Kidney (tissue), 14 donors: ENCODE results near the gene FAM180A. TPM values are rescaled to one million over a fixed set of nuclear protein-coding genes. Genes with fewer than 3 reads are reported as not detected.

Source experiments
- DNase-seq, 5 donors: peaks; one replicate each; pipeline ENCODE4 v3.0.0-alpha.2; 2013 to 2020
- FAIRE-seq: peaks from 2 replicates; lab custom pipeline; 2012; peaks lifted over from hg19 to GRCh38; lab: Jason Lieb, UNC
- H3K27ac ChIP-seq, 2 donors: one replicate each; pipeline ENCODE4 v1.7.0; 2013; ENCODE audit warnings: low read depth in 2 of 2, low read length in 2 of 2, inconsistent platforms in 1 of 2
- H3K27me3 ChIP-seq: one replicate; pipeline ENCODE4 v1.7.1; 2013; ENCODE audit warnings: low read length, inconsistent platforms; ENCODE audit not compliant: control insufficient read depth, insufficient read depth
- H3K36me3 ChIP-seq, 3 donors: one replicate each; pipeline versions ENCODE4 v1.7.0 to v1.7.1; 2013; ENCODE audit warnings: low read length in 3 of 3, control low read depth in 1 of 3, inconsistent platforms in 1 of 3; ENCODE audit not compliant: insufficient read depth in 3 of 3, control insufficient read depth in 2 of 3
- H3K4me1 ChIP-seq, 3 donors: one replicate each; pipeline versions ENCODE4 v1.7.0 to v1.7.1; 2013; ENCODE audit warnings: low read length in 3 of 3, inconsistent platforms in 1 of 3, low read depth in 1 of 3; ENCODE audit not compliant: control insufficient read depth in 2 of 3, insufficient read depth in 2 of 3
- H3K4me3 ChIP-seq, 3 donors: one replicate each; pipeline versions ENCODE4 v1.7.0 to v1.8.1; 2013; ENCODE audit warnings: low read length in 3 of 3, control low read depth in 1 of 3, inconsistent platforms in 1 of 3
- H3K9ac ChIP-seq, 3 donors: one replicate each; pipeline versions ENCODE4 v1.7.0 to v1.7.1; 2013; ENCODE audit warnings: low read length in 3 of 3, control low read depth in 1 of 3, inconsistent platforms in 1 of 3
- H3K9me3 ChIP-seq, 3 donors: one replicate each; pipeline versions ENCODE4 v1.7.0 to v1.7.1; 2013; ENCODE audit warnings: low read length in 3 of 3, control low read depth in 1 of 3, inconsistent platforms in 1 of 3; ENCODE audit not compliant: control insufficient read depth in 2 of 3, insufficient read depth in 1 of 3
- intact Hi-C: fragments of 100-400 bp; cut with DNase I; formaldehyde crosslinking; loops from one replicate; pipeline ENCODE4 v1.11.1; 2022
- polyA plus RNA-seq: library from polyadenylated mRNA; stranded (reverse); fragments of 350-450 nt; fragmentation: Illumina TruSeq; extraction: RNeasy Lipid Tissue Mini Kit (QIAGEN cat#74804); gene quantifications from one replicate; pipeline ENCODE4 v1.2.3, GENCODE V29; 2014; ENCODE audit warnings: low read depth, low replicate concordance; ENCODE audit not compliant: insufficient read depth
- total RNA-seq: library from RNA; stranded (reverse); fragmentation: NEBNext Ultra II Directional; extraction: Animal tissue kit (Norgen Biotek cat#: 25700); gene quantifications from one replicate; pipeline ENCODE4 v1.2.1, GENCODE V29; 2021
- TF ChIP-seq, protein P1 (sequence below): IDR thresholded peaks from 3 replicates; pipeline ENCODE4 v1.5.1; 2012; ENCODE audit warnings: mild to moderate bottlenecking, moderate library complexity, borderline replicate concordance; ENCODE audit not compliant: insufficient read depth; ENCODE audit errors: extremely low read depth
- donor health status: control.
- donor health status: control.
- donor health status: control.
- donor health status: control.
- donor health status: control.
- donor health status: DM: yes; HTN: yes; CAD: no.
- donor health status: Normal renal cell carcinoma (clear cell type).

FAM180A gene
- total and polyA plus RNA-seq, 2 donors from 2014 or later = 1.7 to 2.2 TPM

DNA sequence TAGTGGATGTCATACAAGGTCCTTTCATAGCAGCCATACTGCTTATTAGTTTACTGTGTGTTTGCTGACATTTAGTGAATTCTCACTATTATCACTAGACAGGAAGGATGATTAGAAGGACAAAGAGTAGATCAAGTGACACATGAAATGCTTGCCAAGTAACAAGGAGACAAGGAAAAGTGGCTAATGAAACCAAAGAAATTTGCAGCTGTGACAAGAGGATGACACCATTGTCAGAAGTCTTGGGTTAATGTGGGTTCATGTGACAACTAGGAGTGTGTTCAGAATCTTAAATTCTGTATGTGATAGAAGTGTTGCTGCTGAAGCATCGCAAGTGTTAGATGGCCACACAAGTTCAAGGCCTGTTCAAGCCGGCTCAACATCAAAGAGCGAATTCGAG, 40.8 kb upstream of the FAM180A start:
- FAIRE-seq (no peak), DNase-seq (no peak)
- intact Hi-C loops = no loop called here
- no peaks in the 10 kb centered on the region for H3K9me3 ChIP-seq
- no peaks in the 10 kb centered on the region for H3K36me3 ChIP-seq
- no peak overlapping the region for H3K9ac ChIP-seq
- H3K27ac ChIP-seq = no peak overlapping the region
- TF ChIP-seq, protein P1, sequence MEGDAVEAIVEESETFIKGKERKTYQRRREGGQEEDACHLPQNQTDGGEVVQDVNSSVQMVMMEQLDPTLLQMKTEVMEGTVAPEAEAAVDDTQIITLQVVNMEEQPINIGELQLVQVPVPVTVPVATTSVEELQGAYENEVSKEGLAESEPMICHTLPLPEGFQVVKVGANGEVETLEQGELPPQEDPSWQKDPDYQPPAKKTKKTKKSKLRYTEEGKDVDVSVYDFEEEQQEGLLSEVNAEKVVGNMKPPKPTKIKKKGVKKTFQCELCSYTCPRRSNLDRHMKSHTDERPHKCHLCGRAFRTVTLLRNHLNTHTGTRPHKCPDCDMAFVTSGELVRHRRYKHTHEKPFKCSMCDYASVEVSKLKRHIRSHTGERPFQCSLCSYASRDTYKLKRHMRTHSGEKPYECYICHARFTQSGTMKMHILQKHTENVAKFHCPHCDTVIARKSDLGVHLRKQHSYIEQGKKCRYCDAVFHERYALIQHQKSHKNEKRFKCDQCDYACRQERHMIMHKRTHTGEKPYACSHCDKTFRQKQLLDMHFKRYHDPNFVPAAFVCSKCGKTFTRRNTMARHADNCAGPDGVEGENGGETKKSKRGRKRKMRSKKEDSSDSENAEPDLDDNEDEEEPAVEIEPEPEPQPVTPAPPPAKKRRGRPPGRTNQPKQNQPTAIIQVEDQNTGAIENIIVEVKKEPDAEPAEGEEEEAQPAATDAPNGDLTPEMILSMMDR = no peak
- H3K4me3 ChIP-seq = no peak overlapping the region
- H3K27me3 ChIP-seq = no peaks in the 10 kb centered on the region
- no peaks in the 10 kb centered on the region for H3K4me1 ChIP-seq

DNA sequence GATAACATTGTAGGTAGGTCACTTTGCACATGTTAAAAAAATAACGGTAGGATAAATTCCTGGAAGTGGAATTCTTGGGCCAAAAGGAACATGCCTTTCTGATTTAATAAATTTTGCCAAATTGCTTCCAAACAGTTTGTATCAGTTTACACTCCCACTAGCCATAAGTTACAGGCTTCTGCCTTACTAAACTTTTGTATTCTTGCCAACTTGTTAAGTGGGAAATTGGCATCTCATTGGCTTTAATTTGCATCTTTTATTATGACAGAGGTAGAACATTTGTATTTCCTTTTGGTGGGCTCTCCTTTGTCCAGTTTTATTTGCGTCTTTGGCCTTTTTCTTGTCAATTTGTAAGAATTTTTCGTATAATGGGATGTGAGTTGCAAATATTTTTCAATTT, 38.3 kb upstream of the FAM180A start:
- no peak for FAIRE-seq

DNA sequence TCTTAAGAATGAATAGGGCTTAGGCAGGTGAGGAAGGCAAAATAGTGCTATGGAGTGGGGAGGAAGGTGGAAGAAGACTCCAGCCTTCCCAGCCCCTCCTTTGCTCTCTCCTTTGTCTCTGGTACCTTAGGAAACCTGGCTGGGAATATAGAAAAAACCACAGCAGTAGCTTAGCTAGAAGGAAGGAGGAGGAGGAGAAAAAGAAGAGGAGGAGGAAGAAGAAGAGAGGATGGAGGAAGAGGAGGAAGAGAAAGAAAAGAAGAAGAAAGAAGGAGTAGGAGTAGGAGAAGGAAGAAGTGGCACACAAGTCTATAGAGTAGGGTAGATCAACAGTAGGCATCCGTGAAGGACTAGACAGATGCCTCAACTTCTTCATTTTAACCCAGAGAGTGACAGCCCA, 36.5 kb upstream of the FAM180A start:
- no peak overlapping the region for H3K27ac ChIP-seq
- no peak for FAIRE-seq

More for the DNA sequence above, 38.3 kb upstream of the FAM180A start:
- TF ChIP-seq, protein P1 = no peak
- no peak for DNase-seq
- no peak overlapping the region for H3K27ac ChIP-seq
- no peak overlapping the region for H3K4me3 ChIP-seq
- H3K27me3 ChIP-seq = no peaks in the 10 kb centered on the region
- intact Hi-C loops = no loop called here
- H3K36me3 ChIP-seq = no peaks in the 10 kb centered on the region
- H3K4me1 ChIP-seq = no peaks in the 10 kb centered on the region
- H3K9me3 ChIP-seq = no peaks in the 10 kb centered on the region
- no peak overlapping the region for H3K9ac ChIP-seq

More for the DNA sequence above, 36.5 kb upstream of the FAM180A start:
- Histone ChIP-seq H3K36me3 (no peaks in the 10 kb centered on the region), H3K9me3 (no peaks in the 10 kb centered on the region), H3K4me1 (no peaks in the 10 kb centered on the region), H3K4me3 (no peak overlapping the region), H3K9ac (no peak overlapping the region), H3K27me3 (no peaks in the 10 kb centered on the region)
- no peak for DNase-seq
- TF ChIP-seq, protein P1 = no peak
- intact Hi-C loops = no loop called here
